Bronchial epithelial cell (primary cell): ENCODE data around the gene PDYN. TPM values are rescaled to one million over a fixed set of nuclear protein-coding genes. Genes with fewer than 3 reads are reported as not detected.

Experiments
- DNase-seq: peaks from one replicate; pipeline ENCODE4 v3.0.0-alpha.2; 2010; ENCODE audit warnings: low read depth
- FAIRE-seq: peaks from 2 replicates; lab custom pipeline; 2011; peaks lifted over from hg19 to GRCh38; lab: Jason Lieb, UNC
- H3K27me3 ChIP-seq: 2 replicates; pipeline ENCODE4 v1.5.1; 2011; ENCODE audit warnings: low read length; ENCODE audit not compliant: control insufficient read depth, insufficient read depth
- H3K36me3 ChIP-seq: 2 replicates; pipeline ENCODE4 v1.5.1; 2011; ENCODE audit warnings: low read length; ENCODE audit not compliant: control insufficient read depth, insufficient read depth
- H3K4me3 ChIP-seq: 2 replicates; pipeline ENCODE4 v1.5.1; 2011; ENCODE audit warnings: mild to moderate bottlenecking, low read depth, low read length, control low read depth
- total RNA-seq: library from RNA; depleted of rRNA; stranded (reverse); fragments of >200 nt; gene quantifications from 2 replicates; pipeline ENCODE4 v1.2.1, GENCODE V29; 2014
- TF ChIP-seq, protein P1 (sequence below): IDR thresholded peaks from 2 replicates; pipeline ENCODE4 v1.5.1; 2011; ENCODE audit warnings: mild to moderate bottlenecking, moderate library complexity, low read length, control low read depth, inconsistent platforms; ENCODE audit not compliant: insufficient read depth, severe bottlenecking

Gene PDYN
- total RNA-seq, 1 donor from 2014 or later: not detected

DNA sequence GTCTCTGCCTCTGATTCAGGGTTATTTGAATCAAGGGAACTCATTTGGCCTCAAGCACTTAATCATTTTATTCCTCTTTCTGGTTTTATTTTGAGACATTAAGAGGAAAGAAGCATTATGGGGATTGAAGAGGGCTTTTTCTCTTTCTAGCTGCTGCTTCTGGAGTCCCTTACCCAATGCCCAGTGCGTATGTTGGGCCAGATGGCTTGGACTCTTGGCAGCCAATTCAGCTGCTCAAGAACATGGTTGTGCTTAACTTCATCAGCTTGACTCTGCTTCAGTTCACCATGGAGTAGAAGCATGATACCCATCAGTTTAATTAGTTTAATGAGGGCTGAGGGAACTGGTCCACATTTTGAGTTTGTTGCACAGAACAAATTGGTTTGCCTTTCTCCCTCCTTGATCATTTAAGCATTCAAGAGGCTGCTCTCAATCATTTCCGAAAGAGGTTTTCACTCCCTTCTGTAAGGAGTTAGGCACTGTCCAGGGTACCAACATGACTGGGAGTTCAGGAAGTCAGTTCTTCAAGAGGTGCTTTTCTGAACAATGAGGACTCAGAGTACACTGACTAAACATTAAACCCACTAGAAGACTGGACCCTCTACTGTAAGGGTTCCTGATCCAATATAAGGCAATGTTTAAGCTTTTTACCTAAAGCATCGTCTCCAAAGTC lies 14.6 kb downstream of the PDYN start:
- no peak for DNase-seq
- Histone ChIP-seq H3K27me3 (no peaks in the 10 kb centered on the region), H3K36me3 (no peaks in the 10 kb centered on the region), H3K4me3 (no peak overlapping the region)
- TF ChIP-seq, protein P1, sequence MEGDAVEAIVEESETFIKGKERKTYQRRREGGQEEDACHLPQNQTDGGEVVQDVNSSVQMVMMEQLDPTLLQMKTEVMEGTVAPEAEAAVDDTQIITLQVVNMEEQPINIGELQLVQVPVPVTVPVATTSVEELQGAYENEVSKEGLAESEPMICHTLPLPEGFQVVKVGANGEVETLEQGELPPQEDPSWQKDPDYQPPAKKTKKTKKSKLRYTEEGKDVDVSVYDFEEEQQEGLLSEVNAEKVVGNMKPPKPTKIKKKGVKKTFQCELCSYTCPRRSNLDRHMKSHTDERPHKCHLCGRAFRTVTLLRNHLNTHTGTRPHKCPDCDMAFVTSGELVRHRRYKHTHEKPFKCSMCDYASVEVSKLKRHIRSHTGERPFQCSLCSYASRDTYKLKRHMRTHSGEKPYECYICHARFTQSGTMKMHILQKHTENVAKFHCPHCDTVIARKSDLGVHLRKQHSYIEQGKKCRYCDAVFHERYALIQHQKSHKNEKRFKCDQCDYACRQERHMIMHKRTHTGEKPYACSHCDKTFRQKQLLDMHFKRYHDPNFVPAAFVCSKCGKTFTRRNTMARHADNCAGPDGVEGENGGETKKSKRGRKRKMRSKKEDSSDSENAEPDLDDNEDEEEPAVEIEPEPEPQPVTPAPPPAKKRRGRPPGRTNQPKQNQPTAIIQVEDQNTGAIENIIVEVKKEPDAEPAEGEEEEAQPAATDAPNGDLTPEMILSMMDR: no peak
- no peak for FAIRE-seq

DNA sequence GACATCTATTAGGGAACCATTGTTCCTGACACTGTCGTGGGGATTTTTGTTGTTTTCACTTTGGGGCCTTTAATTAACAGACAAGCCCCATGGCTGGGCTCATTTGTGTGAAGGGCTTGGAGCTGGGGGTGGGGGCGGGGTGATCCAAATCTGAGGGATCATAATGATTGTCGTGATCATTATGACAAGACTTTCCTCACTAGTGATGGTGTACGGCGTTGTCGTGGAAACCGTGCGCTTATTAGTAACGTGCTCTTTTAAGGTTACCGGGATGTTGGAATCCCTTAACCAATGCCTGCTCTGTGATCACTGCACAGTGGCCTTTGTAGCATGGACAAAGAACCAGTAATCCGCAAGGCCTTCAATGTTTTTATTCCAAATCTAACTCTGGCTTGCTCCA lies 18.6 kb downstream of the PDYN start:
- FAIRE-seq (no peak), DNase-seq (no peak)
- Histone ChIP-seq H3K4me3 (no peak overlapping the region), H3K27me3 (no peaks in the 10 kb centered on the region), H3K36me3 (no peaks in the 10 kb centered on the region)
- TF ChIP-seq, protein P1: no peak

DNA sequence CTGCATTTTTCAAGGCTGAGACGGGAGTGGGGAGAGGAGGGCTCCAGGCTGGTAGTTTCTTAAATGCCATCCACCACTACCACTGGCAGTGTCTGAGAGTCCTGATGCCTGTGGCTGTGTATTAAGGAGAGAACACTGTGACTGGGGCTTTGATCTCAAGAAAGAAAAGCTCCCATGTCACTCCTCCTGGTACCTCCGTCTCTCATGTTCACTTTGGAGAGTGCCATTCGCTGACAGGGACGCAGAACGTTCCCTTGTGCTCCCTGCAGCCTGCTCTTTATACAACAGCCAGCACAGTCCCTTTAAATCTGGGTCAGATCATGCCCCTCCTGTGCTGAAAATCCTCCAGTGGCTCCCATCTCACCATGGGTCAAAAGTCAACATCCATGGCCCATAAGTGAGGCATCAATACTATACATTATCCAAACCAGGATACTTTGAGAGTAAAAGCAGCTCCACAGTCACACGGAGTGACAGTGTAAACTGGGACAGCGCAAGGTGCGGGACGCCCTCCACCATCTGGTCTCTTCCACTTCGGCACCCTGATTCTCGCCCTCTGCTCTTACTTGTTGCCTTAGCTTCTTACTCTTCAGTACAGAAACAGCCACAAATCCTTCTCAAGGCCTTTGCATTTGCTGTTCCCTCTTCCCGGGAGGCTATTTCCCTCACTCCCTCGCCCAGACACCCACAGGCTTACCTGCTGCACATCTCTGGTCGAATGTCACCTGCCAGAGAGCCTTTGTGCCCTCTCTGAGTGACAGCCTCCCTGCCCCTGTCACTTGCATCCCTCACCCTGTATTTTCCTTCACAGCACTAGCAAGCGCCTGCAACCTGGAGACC lies 20.0 kb downstream of the PDYN start:
- DNase-seq (no peak), FAIRE-seq (peak; percentile 13)
- TF ChIP-seq, protein P1: no peak
- Histone ChIP-seq H3K4me3 (no peak overlapping the region), H3K27me3 (no peaks in the 10 kb centered on the region), H3K36me3 (no peaks in the 10 kb centered on the region)

DNA sequence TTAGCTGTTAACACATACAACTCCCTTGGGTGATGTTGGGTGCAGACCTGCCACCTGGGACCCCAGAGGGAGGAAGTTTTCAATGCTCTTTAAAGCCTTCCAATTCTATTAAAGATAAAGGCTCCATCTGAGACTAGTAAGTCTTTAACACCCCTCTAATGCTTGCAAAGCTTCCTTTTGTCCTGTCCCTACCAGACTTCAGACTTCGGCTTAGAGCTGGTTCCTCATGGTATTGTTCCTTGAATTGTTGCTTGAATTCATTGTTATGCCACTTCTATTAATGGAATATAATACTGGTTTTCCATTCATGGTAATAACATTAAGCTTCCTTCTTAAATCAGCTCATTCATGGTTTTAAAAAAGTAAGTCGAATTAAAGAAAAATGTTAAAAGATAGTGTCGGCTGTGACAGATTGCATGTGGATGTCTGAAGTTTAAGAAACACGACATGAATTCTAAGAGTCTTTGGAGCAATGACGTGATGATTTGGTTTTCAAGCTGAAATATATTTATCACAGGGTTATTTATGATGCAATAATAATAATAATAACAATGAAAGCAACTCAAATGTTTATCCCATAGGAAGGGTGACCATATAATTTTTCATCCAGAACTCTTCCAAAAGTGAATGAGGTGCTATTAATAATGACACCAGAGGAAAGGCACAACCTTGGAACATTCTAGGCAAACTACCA lies 21.8 kb downstream of the PDYN start:
- DNase-seq (no peak), FAIRE-seq (no peak)
- H3K36me3 ChIP-seq: no peaks in the 10 kb centered on the region
- TF ChIP-seq, protein P1: no peak
- no peak overlapping the region for H3K4me3 ChIP-seq
- H3K27me3 ChIP-seq: peaks cover 2% of the 10 kb centered on the region

DNA sequence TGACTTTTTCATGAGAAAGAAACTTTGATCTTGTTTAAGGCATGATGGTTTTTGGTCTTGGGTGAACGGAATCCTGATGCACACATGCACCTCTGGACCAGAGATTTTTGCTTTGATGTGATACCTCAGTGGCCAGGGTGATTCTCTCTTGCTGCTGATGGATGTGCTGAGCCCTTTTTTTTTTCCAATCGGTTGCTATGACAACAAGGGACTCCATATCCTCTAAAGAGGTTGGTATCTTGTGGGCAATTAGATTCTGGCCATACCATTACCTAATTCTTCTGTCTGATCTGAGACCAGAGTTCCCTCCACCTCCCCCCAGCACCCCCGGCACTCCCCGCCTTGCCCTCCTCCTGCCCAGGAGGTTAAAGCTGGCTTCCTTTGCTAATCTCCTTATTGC lies 24.9 kb downstream of the PDYN start:
- FAIRE-seq: no peak
- Histone ChIP-seq H3K27me3 (peaks cover 6% of the 10 kb centered on the region), H3K36me3 (no peaks in the 10 kb centered on the region), H3K4me3 (no peak overlapping the region)
- no peak for DNase-seq
- TF ChIP-seq, protein P1: no peak
